Kasumi-1 (cell line): ENCODE results near the gene KRTAP4-8.
"Not testable (repeated sequence)": the region's sequence is repeated elsewhere in the genome, so short reads cannot be mapped to it uniquely, and the experiment has no call there.

Experiments used
- DNase-seq, 2 experiments: peaks; one replicate each; lab custom pipeline; 2025; lab: John Stamatoyannopoulos, UW

The KRTAP4-8 gene

DNA sequence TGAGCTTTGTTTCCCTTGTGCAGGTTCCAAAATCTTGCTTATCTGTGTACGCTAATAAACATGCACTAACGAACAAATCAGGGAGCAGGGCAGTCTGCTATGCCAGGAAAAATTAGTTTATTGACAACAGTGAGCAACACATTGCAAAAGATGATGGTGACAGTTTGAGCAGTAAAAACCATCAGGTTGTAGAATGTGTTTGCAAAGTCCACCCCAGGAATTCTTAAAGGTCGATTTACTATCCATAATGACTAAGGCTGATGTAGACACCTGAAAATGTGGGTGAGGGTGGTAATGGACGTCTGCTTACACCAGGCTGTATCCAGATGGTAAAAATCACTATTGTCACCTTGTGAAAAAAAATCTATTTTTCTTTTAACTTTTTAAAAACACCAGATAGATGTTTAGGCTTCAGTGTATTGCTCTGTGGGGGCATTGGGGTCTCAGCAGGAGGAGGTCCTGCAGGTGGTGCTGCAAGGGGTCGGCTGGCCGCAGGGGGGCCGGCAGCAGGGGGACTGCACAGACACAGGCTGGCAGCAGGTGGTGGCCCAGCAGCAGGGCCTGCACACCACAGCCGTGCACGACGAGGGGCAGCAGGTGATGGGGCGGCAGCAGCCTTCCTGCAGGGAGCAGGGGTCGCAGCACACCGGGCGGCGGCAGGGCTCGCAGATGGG lies 32.8 kb downstream of the KRTAP4-8 start:
- not testable (repeated sequence) for DNase-seq

DNA sequence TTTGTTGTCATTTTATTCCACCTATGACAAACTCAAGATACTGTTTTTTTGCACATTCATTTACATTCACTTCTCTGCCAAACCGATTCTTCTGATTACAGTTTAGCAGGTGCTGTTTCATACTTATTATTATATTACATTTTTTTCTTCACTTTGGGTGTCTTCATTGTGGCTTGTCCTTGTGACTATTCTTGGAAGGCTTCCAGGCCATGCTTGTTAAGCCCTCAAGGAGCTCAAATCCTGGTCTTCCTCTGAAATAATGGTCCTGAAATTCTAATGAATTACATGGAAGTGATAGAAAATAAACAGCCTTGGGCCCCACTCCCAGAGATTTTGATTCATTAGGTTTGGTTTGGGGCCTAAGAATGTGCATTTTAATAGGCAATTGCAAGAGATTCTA lies 33.6 kb downstream of the KRTAP4-8 start:
- DNase-seq: no peak

DNA sequence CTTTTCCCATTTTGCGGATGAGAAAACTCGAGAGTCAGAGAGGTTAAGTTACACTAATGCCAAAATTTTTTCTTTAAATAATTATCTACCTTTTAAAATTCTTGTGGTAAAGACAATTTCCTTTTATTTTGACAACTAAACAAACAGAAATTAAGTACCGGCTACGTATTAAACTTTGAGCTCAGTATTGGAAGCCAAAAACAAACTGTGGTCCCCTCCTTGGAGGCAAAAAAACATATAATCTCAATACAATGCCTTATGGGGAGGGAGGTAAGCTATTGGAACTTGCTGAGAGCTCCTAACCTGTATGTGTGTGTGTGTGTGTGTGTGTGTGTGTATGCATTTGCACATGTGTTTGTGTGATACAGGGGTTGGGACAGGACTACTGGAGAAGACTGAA lies 34.5 kb downstream of the KRTAP4-8 start:
- DNase-seq: no peak

DNA sequence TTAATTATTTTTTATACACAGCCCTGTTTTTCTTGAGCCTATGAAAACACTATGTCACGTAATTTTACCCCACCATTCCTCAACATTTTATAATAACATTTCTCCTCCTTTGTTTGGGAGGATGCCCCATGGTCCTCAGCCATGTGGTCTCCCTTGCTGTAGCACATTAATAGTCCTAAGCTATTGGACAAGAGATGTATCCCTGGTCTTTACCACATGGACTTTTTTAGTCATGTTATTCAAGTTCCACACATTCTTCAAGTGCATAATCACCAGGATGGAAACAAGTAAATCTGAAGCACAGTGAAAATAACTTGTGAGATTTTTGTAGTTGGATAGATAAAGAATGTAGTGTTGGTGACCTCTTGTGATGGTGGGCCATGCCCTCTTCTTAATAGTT lies 36.0 kb downstream of the KRTAP4-8 start:
- no peak for DNase-seq

DNA sequence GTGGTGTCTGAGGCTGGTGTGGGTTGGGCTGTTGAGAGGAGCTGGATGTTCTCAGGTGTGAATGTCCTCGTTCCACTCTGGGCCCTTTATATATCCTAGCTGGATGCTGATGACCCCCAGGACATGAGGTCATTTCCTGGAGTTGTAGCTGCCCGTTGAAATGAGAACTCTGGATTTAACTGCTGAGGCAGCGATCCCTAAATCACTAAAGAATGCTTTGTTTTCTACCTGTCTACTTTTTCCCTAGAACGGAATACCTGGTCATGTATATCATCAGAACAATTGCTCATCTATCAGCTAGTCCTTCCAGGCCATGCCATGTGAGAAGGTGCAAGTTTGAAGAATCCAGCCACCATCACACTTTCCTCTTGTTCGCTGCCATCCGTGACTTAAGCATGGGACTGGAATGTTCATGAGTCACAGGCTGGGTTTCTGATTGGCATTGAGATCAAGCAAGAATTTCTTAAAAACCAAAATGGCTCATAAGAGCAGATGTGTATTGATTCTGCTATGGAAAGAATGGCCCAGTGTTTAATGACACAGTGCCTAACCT lies 37.8 kb downstream of the KRTAP4-8 start, which contains the start of gene KRTAP2-3:
Gene KRTAP2-3, minus strand, starts transcription at position 63 of the 553 bp plus-strand sequence. CDS start 64 bp downstream, outside the sequence.
- DNase-seq: no peak

DNA sequence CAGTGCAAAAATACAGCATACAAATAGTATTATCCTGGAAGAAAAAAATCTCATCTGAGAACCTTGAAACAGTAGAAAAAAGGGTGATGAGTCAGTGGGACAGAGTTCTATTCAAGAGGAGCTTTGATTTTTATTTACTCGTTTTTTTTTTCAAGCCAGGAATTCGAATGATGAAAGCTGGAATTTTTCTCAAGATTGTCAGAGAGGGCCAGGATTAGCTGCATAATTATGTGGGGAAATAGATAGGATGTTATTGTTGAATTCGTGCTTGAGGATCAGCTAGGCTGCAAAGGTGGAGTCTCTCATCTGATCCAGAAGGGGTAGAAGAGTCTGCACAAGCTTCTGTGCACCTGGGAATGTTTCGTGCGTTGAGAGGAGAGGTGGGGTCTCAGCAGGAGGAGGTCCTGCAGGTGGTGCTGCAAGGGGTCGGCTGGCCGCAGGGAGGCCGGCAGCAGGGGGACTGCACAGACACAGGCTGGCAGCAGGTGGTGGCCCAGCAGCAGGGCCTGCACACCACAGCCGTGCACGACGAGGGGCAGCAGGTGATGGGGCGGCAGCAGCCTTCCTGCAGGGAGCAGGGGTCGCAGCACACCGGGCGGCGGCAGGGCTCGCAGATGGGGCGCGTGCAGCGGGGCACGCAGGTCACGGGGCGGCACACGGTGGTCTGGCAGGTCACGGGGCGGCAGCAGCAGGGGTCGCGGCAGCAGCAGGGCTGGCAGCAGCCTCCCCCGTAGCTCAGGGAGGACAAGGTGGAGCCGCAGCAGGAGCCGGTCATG lies 38.5 kb downstream of the KRTAP4-8 start:
- not testable (repeated sequence) for DNase-seq

DNA sequence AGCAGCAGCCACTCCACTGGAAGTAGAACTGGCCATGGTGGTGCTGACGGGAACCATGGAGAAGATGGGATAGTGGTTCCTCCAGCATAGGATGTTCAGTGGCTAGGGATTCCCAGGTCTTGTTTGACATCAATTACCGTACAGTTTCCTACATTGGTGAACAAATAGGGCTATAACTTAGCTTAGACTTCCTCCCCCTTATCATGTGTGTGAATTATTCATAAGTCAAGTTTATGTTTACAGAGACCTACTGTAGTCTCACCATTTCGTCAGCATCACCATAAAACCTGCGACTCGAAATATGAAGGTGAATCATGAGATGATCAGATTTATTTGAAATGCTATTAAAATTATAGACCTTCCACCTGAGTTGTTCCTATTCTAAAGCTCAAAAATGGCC lies 39.2 kb downstream of the KRTAP4-8 start:
- DNase-seq: no peak

DNA sequence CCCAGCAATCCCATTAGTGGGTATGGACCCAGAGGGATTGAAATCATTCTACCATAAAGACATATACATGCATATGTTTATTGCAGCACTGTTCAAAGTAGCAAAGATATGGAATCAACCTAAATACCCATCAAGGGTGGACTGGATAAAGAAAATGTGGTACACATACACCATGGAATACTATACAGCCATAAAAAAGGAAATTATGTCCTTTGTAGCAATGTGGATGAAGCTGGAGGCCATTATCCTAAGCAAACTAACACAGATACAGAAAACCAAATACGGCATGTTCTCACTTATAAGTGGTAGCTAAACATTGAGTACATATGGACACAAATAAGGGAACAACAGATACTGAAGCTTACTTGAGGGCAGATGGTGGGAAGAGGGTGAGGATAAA lies 40.4 kb downstream of the KRTAP4-8 start:
- DNase-seq: no peak

DNA sequence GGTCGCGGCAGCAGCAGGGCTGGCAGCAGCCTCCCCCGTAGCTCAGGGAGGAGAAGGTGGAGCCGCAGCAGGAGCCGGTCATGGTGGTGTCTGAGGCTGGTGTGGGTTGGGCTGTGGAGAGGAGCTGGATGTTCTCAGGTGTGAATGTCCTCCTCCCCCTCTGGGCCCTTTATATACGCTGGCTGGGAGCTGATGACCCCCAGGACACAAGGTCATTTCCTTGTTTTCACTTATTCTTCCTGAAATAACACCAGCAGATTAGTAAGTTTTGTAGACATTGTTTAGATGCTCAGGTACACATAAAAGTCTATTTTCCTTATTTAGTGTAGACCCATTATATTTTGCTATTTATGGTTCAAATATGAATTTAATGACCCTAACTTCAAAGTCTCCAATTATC lies 42.8 kb downstream of the KRTAP4-8 start, which contains the start of gene KRTAP2-2:
Gene KRTAP2-2, minus strand, starts transcription at position 101 of the 400 bp plus-strand sequence. Its CDS starts 19 bp downstream, at position 82.
- not testable (repeated sequence) for DNase-seq

DNA sequence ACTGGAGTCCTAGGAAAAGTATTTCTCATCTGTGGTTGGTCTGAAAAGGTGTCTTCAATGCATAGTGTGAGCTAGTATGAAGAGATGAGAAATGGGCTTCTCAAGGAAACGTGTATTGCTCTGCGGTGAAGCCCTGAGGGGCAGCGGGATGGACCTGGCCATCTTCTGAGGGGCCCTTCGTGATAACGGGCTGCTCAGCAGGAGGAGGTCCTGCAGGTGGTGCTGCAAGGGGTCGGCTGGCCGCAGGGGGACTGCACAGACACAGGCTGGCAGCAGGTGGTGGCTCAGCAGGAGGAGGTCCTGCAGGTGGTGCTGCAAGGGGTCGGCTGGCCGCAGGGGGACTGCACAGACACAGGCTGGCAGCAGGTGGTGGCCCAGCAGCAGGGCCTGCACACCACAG lies 43.4 kb downstream of the KRTAP4-8 start:
- not testable (repeated sequence) for DNase-seq

DNA sequence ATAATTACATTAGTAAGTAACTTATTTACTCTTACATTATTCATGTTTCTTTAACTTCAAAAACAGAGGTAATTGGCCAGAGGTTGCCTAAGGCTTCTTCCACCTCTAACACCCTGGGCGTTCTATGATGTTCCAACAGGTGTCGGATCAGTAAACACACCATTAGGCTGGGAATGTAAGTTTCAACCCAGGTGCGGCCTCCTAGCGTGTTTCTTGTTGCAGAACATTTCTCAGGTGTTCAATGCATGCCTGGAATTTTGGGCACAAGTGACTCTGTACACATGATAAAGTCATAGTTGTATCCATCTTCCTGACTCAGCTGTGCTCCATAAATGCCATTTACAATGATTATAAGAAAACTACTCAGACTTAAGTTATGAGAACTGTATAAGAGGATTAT lies 43.9 kb downstream of the KRTAP4-8 start:
- no peak for DNase-seq

DNA sequence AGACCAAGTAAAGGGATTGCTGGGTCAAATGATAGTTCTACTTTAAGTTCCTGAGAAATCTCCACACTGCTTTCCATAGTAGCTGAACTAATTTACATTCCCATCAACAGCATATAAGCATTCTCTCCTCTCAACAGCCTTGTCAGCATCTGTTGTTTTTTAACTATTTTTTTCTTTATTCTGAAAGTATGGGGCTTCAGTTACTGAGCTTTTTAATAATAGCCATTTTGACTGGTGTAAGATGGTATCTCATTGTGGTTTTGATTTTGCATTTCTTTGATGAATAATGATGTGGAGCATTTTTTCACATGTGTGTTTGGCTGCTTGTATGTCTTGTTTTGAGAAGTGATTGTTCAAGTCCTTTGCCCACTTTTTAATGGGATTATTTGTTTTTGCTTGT lies 45.4 kb downstream of the KRTAP4-8 start:
- no peak for DNase-seq

DNA sequence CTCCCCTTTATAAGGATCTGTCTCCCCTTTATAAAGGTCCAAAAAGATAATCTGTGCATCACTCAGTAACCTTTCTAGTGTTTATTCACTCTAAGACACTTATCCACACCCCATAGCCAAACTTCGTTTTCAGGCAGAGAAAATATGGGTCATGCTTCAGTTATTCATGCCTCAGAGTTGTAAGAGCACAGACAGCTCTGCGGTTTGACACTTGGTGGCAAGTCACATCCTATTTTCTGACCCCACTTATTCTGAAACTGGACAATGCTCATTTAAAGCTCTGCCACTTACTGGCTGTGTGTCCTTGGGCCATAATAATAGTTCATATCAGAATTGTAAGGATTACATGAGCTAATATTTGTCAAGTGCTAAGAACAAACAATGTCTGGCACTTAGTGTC lies 48.8 kb downstream of the KRTAP4-8 start:
- DNase-seq: no peak

DNA sequence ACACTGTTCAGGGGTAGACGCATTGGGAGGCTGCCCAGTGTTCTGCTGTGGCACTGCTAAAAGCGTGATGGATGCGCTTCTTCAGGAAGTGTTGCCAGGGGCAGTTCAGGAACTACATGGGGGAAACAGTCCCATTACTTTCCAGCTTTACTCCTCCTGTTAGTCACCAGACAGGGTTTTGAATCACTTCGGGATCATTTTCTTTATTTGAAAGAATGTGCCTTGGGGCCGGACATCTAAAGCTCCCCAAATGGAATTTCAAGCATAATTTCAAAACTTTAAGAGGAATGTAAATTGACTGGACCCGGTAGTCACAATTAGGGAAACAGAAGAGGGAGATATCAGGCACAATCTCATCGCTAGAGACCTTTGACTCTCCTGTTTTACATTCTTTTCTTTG lies 49.5 kb downstream of the KRTAP4-8 start:
- DNase-seq: no peak
